HEK293 (cell line): ENCODE measurements around the gene ACTR1A.

Experiments used
- EGR2 ChIP-seq: fragments of 450-650 bp; formaldehyde crosslinking; IDR thresholded peaks from 2 replicates; pipeline ENCODE4 v1.5.1; 2016; ENCODE audit warnings: low read depth, missing biosample characterization, missing genetic modification characterization
- GLI2 ChIP-seq: fragments of 450-650 bp; formaldehyde crosslinking; IDR thresholded peaks from 2 replicates; pipeline ENCODE4; 2017; ENCODE audit warnings: missing biosample characterization, missing genetic modification characterization, low read depth, borderline replicate concordance
- KLF1 ChIP-seq: fragments of 450-650 bp; formaldehyde crosslinking; IDR thresholded peaks from 2 replicates; pipeline ENCODE4 v1.5.1; 2016; ENCODE audit warnings: missing biosample characterization, missing genetic modification characterization
- KLF7 ChIP-seq: fragments of 450-650 bp; formaldehyde crosslinking; IDR thresholded peaks from 2 replicates; pipeline ENCODE4 v1.5.1; 2016; ENCODE audit warnings: missing biosample characterization, missing genetic modification characterization, borderline replicate concordance
- MEIS1 ChIP-seq: sonication (generic); formaldehyde crosslinking; IDR thresholded peaks from 2 replicates; pipeline ENCODE4 v1.8.1; 2022; ENCODE audit warnings: missing genetic modification reagents, mild to moderate bottlenecking, borderline replicate concordance
- OSR2 ChIP-seq: fragments of 450-650 bp; formaldehyde crosslinking; IDR thresholded peaks from 2 replicates; pipeline ENCODE4 v1.5.1; 2016; ENCODE audit warnings: missing biosample characterization, missing genetic modification characterization
- REST ChIP-seq: fragments of 450-650 bp; formaldehyde crosslinking; IDR thresholded peaks from 2 replicates; pipeline ENCODE4 v1.5.1; 2016; ENCODE audit warnings: missing biosample characterization, missing genetic modification characterization
- TRIM28 ChIP-seq: IDR thresholded peaks from 2 replicates; pipeline ENCODE4 v1.6.1; 2011; ENCODE audit warnings: low read length, control low read depth, borderline replicate concordance
- YY1 ChIP-seq: fragments of 450-650 bp; formaldehyde crosslinking; IDR thresholded peaks from 2 replicates; pipeline ENCODE4 v1.5.1; 2018; ENCODE audit warnings: missing biosample characterization, missing genetic modification characterization
- ZBTB20 ChIP-seq: fragments of 450-650 bp; formaldehyde crosslinking; IDR thresholded peaks from 2 replicates; pipeline ENCODE4 v1.5.1; 2016; ENCODE audit warnings: missing biosample characterization, missing genetic modification characterization
- ZFP41 ChIP-seq: fragments of 450-650 bp; formaldehyde crosslinking; IDR thresholded peaks from 2 replicates; pipeline ENCODE4 v1.5.1; 2016; ENCODE audit warnings: missing biosample characterization, missing genetic modification characterization, borderline replicate concordance
- ZIC2 ChIP-seq: fragments of 450-650 bp; formaldehyde crosslinking; IDR thresholded peaks from 2 replicates; pipeline ENCODE4 v1.5.1; 2016; ENCODE audit warnings: missing biosample characterization, missing genetic modification characterization
- ZNF112 ChIP-seq: fragments of 450-650 bp; formaldehyde crosslinking; IDR thresholded peaks from 2 replicates; pipeline ENCODE4 v1.5.0; 2017; ENCODE audit warnings: missing biosample characterization, missing genetic modification characterization
- ZNF155 ChIP-seq: fragments of 450-650 bp; formaldehyde crosslinking; IDR thresholded peaks from 2 replicates; pipeline ENCODE4 v1.5.1; 2016; ENCODE audit warnings: missing biosample characterization, missing genetic modification characterization
- ZNF157 ChIP-seq: fragments of 450-650 bp; formaldehyde crosslinking; IDR thresholded peaks from 2 replicates; pipeline ENCODE4 v1.5.1; 2016; ENCODE audit warnings: missing biosample characterization, missing genetic modification characterization
- ZNF2 ChIP-seq: fragments of 450-650 bp; formaldehyde crosslinking; IDR thresholded peaks from 2 replicates; pipeline ENCODE4 v1.5.1; 2016; ENCODE audit warnings: missing biosample characterization, missing genetic modification characterization
- ZNF335 ChIP-seq: fragments of 450-650 bp; formaldehyde crosslinking; conservative IDR thresholded peaks from 2 replicates; pipeline ENCODE4 v1.5.1; 2016; ENCODE audit warnings: missing biosample characterization, missing genetic modification characterization
- ZNF354C ChIP-seq: fragments of 450-650 bp; formaldehyde crosslinking; IDR thresholded peaks from 2 replicates; pipeline ENCODE4 v1.5.1; 2016; ENCODE audit warnings: missing biosample characterization, missing genetic modification characterization, low read depth, borderline replicate concordance
- ZNF366 ChIP-seq: fragments of 450-650 bp; formaldehyde crosslinking; conservative IDR thresholded peaks from 2 replicates; pipeline ENCODE4 v1.5.1; 2016; ENCODE audit warnings: missing biosample characterization, missing genetic modification characterization
- ZNF394 ChIP-seq: fragments of 450-650 bp; formaldehyde crosslinking; IDR thresholded peaks from 2 replicates; pipeline ENCODE4 v1.5.1; 2016; ENCODE audit warnings: missing biosample characterization, missing genetic modification characterization, mild to moderate bottlenecking, moderate library complexity, borderline replicate concordance
- ZNF518A ChIP-seq: fragments of 450-650 bp; formaldehyde crosslinking; conservative IDR thresholded peaks from 2 replicates; pipeline ENCODE4 v1.5.1; 2016; ENCODE audit warnings: low read depth, missing biosample characterization, missing genetic modification characterization
- ZNF830 ChIP-seq: fragments of 450-650 bp; IDR thresholded peaks from 2 replicates; pipeline ENCODE4 v1.5.0; 2018; ENCODE audit warnings: missing biosample characterization, missing genetic modification characterization, low read depth, mild to moderate bottlenecking, moderate library complexity
- TF ChIP-seq, protein P1 (sequence below): fragments of 450-650 bp; formaldehyde crosslinking; IDR thresholded peaks from 2 replicates; pipeline ENCODE4 v1.5.1; 2016; ENCODE audit warnings: missing biosample characterization, missing genetic modification characterization
- TF ChIP-seq, protein P2 (sequence below): fragments of 450-650 bp; formaldehyde crosslinking; IDR thresholded peaks from 2 replicates; pipeline ENCODE4 v1.5.1; 2016; ENCODE audit warnings: missing biosample characterization, missing genetic modification characterization

Gene ACTR1A

DNA sequence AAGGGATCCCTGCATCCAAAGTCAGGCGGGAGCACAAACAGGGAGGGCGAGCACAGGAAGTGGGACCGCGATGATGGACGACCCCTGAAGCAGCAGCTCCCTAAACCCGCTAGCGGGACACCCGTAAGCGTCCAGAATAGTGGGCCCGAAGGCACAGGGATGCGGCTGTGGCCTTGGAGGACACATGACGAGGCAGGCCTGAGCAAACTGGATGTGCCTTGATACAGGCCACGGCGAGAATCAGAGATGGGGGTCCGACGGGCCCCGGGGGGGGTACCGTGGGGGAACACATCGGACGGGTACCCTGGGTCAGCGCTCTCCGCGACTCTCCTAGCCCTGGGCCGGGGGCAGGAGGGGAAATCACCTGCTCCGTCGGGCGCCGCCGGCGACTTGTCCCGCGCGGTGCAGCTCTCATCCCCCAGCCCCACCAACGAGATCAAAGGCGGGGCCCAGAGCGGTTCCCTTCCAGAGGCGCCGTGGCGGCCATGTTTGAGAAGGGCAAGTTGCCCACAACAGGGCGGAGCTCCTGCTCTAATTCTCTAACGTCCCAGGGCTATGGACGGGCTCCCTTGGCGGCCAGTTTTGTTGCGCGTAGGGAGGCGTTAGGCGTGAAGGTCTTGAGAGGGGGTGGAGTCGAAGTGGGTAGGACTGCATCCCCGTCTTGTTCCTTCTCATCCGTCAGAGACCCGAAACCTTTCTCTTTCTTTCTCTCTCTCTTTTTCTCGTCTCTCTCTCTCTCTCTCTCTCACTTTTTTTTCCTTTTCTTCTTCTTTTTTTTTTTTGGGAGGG, 70.2 kb downstream of the ACTR1A start, which contains the start of gene CUEDC2 (continued):
- TF ChIP-seq, protein P1, sequence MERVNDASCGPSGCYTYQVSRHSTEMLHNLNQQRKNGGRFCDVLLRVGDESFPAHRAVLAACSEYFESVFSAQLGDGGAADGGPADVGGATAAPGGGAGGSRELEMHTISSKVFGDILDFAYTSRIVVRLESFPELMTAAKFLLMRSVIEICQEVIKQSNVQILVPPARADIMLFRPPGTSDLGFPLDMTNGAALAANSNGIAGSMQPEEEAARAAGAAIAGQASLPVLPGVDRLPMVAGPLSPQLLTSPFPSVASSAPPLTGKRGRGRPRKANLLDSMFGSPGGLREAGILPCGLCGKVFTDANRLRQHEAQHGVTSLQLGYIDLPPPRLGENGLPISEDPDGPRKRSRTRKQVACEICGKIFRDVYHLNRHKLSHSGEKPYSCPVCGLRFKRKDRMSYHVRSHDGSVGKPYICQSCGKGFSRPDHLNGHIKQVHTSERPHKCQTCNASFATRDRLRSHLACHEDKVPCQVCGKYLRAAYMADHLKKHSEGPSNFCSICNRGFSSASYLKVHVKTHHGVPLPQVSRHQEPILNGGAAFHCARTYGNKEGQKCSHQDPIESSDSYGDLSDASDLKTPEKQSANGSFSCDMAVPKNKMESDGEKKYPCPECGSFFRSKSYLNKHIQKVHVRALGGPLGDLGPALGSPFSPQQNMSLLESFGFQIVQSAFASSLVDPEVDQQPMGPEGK (tag by site-specific recombination): peak; percentile 98
- TF ChIP-seq ZNF366 (tag by site-specific recombination): peak; percentile 84
- peak; percentile 75; the same call in 1 of the 2 replicates for TF ChIP-seq TRIM28
- TF ChIP-seq ZNF155 (tag by site-specific recombination): no peak
- no peak for TF ChIP-seq MEIS1 (CRISPR knock-in tag)
- TF ChIP-seq KLF7 (tag by site-specific recombination): 0 out of 2 replicates have a peak, but pooled peaks have one; percentile 40
- no peak for TF ChIP-seq GLI2 (tag by site-specific recombination)
- peak; percentile 98 for TF ChIP-seq YY1 (tag by site-specific recombination)
- TF ChIP-seq ZNF354C (tag by site-specific recombination): no peak
- no peak for TF ChIP-seq ZFP41 (tag by site-specific recombination)
- peak; percentile 41 for TF ChIP-seq ZNF518A
- TF ChIP-seq ZNF157: no peak
- TF ChIP-seq ZNF2 (tag by site-specific recombination): peak; percentile 59
- peak; percentile 83 for TF ChIP-seq KLF1 (tag by site-specific recombination)
- no peak for TF ChIP-seq ZNF112 (tag by site-specific recombination)
- TF ChIP-seq OSR2 (tag by site-specific recombination): no peak
- TF ChIP-seq, protein P2, sequence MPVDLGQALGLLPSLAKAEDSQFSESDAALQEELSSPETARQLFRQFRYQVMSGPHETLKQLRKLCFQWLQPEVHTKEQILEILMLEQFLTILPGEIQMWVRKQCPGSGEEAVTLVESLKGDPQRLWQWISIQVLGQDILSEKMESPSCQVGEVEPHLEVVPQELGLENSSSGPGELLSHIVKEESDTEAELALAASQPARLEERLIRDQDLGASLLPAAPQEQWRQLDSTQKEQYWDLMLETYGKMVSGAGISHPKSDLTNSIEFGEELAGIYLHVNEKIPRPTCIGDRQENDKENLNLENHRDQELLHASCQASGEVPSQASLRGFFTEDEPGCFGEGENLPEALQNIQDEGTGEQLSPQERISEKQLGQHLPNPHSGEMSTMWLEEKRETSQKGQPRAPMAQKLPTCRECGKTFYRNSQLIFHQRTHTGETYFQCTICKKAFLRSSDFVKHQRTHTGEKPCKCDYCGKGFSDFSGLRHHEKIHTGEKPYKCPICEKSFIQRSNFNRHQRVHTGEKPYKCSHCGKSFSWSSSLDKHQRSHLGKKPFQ (tag by site-specific recombination): 0 out of 2 replicates have a peak, but pooled peaks have one; percentile 23
- TF ChIP-seq REST: 0 out of 2 replicates have a peak, but pooled peaks have one; percentile 14
- TF ChIP-seq ZNF830: no peak
- no peak for TF ChIP-seq ZNF394 (tag by site-specific recombination)
- TF ChIP-seq ZNF335 (tag by site-specific recombination): peak; percentile 97
- TF ChIP-seq EGR2 (tag by site-specific recombination): peak; percentile 71
- TF ChIP-seq ZBTB20 (tag by site-specific recombination): peak; percentile 91
- peak; percentile 36 for TF ChIP-seq ZIC2
